Gastroesophageal sphincter (tissue), 4 donors: ENCODE results near the gene MOCOS. TPM values are rescaled to one million over a fixed set of nuclear protein-coding genes. Genes with fewer than 3 reads are reported as not detected.

Experiments
- ATAC-seq: fragments of 150-250 bp; one replicate; pipeline ENCODE4 v1.9.1; 2016; ENCODE audit warnings: mild to moderate bottlenecking, moderate library complexity
- H3K27ac ChIP-seq, 4 donors: fragments of 200-600 bp; sonication (generic) in 3 of 4; 1 replicate in 3 of 4; 2 replicates in 1 of 4; pipeline ENCODE4 v1.5.1; 2016 to 2019
- H3K27me3 ChIP-seq: fragments of 200-600 bp; sonication (generic); one replicate; pipeline ENCODE4 v1.5.1; 2019
- H3K36me3 ChIP-seq, 2 donors: fragments of 200-600 bp; sonication (generic); one replicate each; pipeline ENCODE4 v1.5.1; 2019; ENCODE audit warnings: control low read depth in 1 of 2
- H3K4me1 ChIP-seq, 3 donors: fragments of 200-600 bp; sonication (generic); 1 replicate in 2 of 3; 2 replicates in 1 of 3; pipeline ENCODE4 v1.5.1; 2016 to 2019; ENCODE audit warnings: control low read depth in 2 of 3
- H3K4me3 ChIP-seq, 2 donors: fragments of 200-600 bp; sonication (generic); one replicate each; pipeline ENCODE4 v1.5.1; 2019; ENCODE audit warnings: mild to moderate bottlenecking in 1 of 2, moderate library complexity in 1 of 2
- H3K9me3 ChIP-seq, 3 donors: fragments of 200-600 bp; sonication (generic); one replicate each; pipeline ENCODE4 v1.5.1; 2017 to 2019; ENCODE audit warnings: control low read depth in 2 of 3
- EP300 ChIP-seq: sonication (generic); formaldehyde crosslinking; IDR thresholded peaks from one replicate; pipeline ENCODE4 v1.6.1; 2017; ENCODE audit warnings: antibody characterized with exemption, mild to moderate bottlenecking
- POLR2A ChIP-seq, 2 donors: fragments of 450-650 bp; IDR thresholded peaks; one replicate each; pipeline ENCODE4 v1.6.1; 2017; ENCODE audit warnings: antibody characterized with exemption in 2 of 2, mild to moderate bottlenecking in 2 of 2, moderate library complexity in 1 of 2
- POLR2AphosphoS5 ChIP-seq: sonication (generic); formaldehyde crosslinking; IDR thresholded peaks from one replicate; pipeline ENCODE4 v1.6.1; 2017; ENCODE audit warnings: antibody characterized with exemption
- WGBS, 2 donors: methylation state at CpG; one replicate each; pipeline ENCODE4 v1.1.5; 2018; ENCODE audit warnings: low coverage in 1 of 2; 5-methylcytosine and 5-hydroxymethylcytosine counted together
- total RNA-seq, 4 donors: library from RNA; depleted of rRNA; stranded (reverse); fragments of >200 nt; gene quantifications; one replicate each; pipeline ENCODE4 v1.1.0, GENCODE V29; 2016
- TF ChIP-seq, protein P1 (sequence below), 4 experiments: fragments of 200-600 bp in 2 of 4; fragments of 450-650 bp in 2 of 4; sonication (generic) in 1 of 4; IDR thresholded peaks; one replicate each; pipeline ENCODE4 v1.5.1; 2017 to 2019; ENCODE audit warnings: antibody characterized with exemption in 4 of 4, mild to moderate bottlenecking in 2 of 4, moderate library complexity in 2 of 4

MOCOS gene
- total RNA-seq, 4 donors from 2014 or later = 1.3 to 2.1 (median 1.7) TPM

DNA sequence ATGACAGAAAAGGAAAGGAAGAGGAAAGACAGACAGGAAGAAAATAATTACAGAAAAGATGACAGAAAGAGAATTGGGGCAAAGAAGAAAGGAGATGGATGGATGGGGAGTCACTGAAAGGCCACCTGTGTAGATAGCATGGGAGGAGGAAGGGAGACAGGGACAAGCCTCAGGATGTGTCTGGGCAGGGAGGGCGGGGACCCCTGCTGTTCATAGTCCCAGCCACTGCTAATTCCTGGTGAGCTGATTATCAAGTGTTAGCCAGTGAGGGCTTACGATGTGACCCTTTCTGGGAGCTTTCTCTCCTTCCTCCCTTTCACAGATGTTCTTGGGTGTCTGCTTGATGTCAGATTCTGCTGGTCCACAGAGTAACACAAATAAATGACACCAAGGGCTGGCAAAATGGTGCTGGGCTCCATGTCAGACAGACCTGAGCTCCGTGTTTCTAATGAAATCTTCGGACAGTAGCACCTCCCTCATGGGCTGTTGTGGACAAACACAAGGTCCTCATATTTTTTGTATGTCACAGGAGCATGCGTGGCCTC is 123.8 kb downstream of the MOCOS start:
- H3K4me1 ChIP-seq = no peaks in the 10 kb centered on the region
- no peak overlapping the region for H3K27ac ChIP-seq
- ATAC-seq = no peak
- H3K36me3 ChIP-seq = no peaks in the 10 kb centered on the region
- H3K27me3 ChIP-seq = no peaks in the 10 kb centered on the region
- H3K4me3 ChIP-seq = no peak overlapping the region
- H3K9me3 ChIP-seq = no peaks in the 10 kb centered on the region
- WGBS, 2 donors = 97 to 100% methylated on average over 2 to 5 of the region's 5 CpGs
- no peak for TF ChIP-seq EP300

GRCh38 chr18:36312806-36313395 is 125.6 kb downstream of the MOCOS start:
- WGBS, 2 donors = 84 to 100% methylated on average over 2 of the region's 2 CpGs
- ATAC-seq = no peak
- H3K27me3 ChIP-seq = no peaks in the 10 kb centered on the region

DNA sequence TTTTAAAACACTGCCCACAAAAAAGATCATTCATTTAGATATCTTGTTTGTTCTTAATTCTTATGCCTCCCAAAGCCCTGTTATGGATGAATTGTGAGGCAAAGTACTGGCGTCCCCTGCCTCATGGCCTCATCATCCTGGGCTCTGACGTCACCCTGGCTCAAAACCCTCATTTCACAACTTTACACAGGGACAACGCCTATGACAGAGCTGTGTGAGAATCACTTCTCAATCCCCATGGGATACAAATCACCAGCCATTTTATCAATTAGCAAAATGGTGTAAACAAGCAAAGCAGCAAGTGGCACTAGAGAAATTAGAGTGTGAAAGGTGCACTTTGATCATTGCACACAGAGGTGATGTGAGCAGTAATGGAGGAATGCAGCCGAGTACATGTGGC is 126.8 kb downstream of the MOCOS start:
- TF ChIP-seq EP300 (no peak), POLR2A (IDR thresholded peaks at IDR 0.05) (no peak), POLR2AphosphoS5 (no peak)
- TF ChIP-seq, protein P1, sequence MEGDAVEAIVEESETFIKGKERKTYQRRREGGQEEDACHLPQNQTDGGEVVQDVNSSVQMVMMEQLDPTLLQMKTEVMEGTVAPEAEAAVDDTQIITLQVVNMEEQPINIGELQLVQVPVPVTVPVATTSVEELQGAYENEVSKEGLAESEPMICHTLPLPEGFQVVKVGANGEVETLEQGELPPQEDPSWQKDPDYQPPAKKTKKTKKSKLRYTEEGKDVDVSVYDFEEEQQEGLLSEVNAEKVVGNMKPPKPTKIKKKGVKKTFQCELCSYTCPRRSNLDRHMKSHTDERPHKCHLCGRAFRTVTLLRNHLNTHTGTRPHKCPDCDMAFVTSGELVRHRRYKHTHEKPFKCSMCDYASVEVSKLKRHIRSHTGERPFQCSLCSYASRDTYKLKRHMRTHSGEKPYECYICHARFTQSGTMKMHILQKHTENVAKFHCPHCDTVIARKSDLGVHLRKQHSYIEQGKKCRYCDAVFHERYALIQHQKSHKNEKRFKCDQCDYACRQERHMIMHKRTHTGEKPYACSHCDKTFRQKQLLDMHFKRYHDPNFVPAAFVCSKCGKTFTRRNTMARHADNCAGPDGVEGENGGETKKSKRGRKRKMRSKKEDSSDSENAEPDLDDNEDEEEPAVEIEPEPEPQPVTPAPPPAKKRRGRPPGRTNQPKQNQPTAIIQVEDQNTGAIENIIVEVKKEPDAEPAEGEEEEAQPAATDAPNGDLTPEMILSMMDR (IDR thresholded peaks at IDR 0.05) = no peak
- WGBS, 2 donors = 48 to 67% methylated on average over 3 to 4 of the region's 4 CpGs

More at GRCh38 chr18:36312806-36313395, 125.6 kb downstream of the MOCOS start:
- Histone ChIP-seq H3K27ac (no peak overlapping the region), H3K4me1 (no peaks in the 10 kb centered on the region), H3K9me3 (peaks cover 0 to under 1% (median 0%) of the 10 kb centered on the region in 3 donors), H3K36me3 (no peaks in the 10 kb centered on the region), H3K4me3 (no peak overlapping the region)
- TF ChIP-seq EP300 = no peak
- TF ChIP-seq, protein P1 (IDR thresholded peaks at IDR 0.05) = no peak
- no peak for TF ChIP-seq POLR2A (IDR thresholded peaks at IDR 0.05)
- no peak for TF ChIP-seq POLR2AphosphoS5

GRCh38 chr18:36314754-36315153 is 127.5 kb downstream of the MOCOS start:
- TF ChIP-seq, protein P1 (IDR thresholded peaks at IDR 0.05) = no peak
- no peak for TF ChIP-seq POLR2A (IDR thresholded peaks at IDR 0.05)
- TF ChIP-seq EP300 = no peak
- TF ChIP-seq POLR2AphosphoS5 = no peak
- H3K4me1 ChIP-seq = no peaks in the 10 kb centered on the region
- H3K9me3 ChIP-seq = peaks cover 0 to 15% (median 0%) of the 10 kb centered on the region in 3 donors
- no peaks in the 10 kb centered on the region for H3K27me3 ChIP-seq
- WGBS, 2 donors = 25 to 37% methylated on average over 1 to 4 of the region's 4 CpGs
- ATAC-seq = peak; percentile 60
- no peak overlapping the region for H3K4me3 ChIP-seq
- H3K27ac ChIP-seq = peak overlapping the region in 3 of 4 donors; percentile 5 to 39 (median 21)
- no peaks in the 10 kb centered on the region for H3K36me3 ChIP-seq

More for the DNA sequence above, 126.8 kb downstream of the MOCOS start:
- peak overlapping the region in 1 of 4 donors; percentile 5 for H3K27ac ChIP-seq
- H3K27me3 ChIP-seq = no peaks in the 10 kb centered on the region
- H3K4me1 ChIP-seq = no peaks in the 10 kb centered on the region
- no peak overlapping the region for H3K4me3 ChIP-seq
- peaks cover 0 to 13% (median 0%) of the 10 kb centered on the region in 3 donors for H3K9me3 ChIP-seq
- peak; percentile 88 for ATAC-seq
- no peaks in the 10 kb centered on the region for H3K36me3 ChIP-seq

- Histone ChIP-seq H3K4me1 (no peaks in the 10 kb centered on the region), H3K27ac (no peak overlapping the region), H3K9me3 (peaks cover 0 to 15% (median 0%) of the 10 kb centered on the region in 3 donors), H3K4me3 (no peak overlapping the region), H3K27me3 (no peaks in the 10 kb centered on the region), H3K36me3 (no peaks in the 10 kb centered on the region)
- ATAC-seq = no peak
- TF ChIP-seq EP300 = no peak
- no peak for TF ChIP-seq POLR2A (IDR thresholded peaks at IDR 0.05)
- TF ChIP-seq POLR2AphosphoS5 = no peak
- TF ChIP-seq, protein P1 (IDR thresholded peaks at IDR 0.05) = no peak
- WGBS, 2 donors = 14% methylated on average over 2 of the region's 10 CpGs; no CpG with 5 or more reads in 1 of the 2 donors
These were observed 128.4 kb downstream of the MOCOS start for GRCh38 chr18:36315736-36316135.
